ENCODE results near the gene VWF. TPM values are rescaled to one million over a fixed set of nuclear protein-coding genes. Genes with fewer than 3 reads are reported as not detected.

Gene VWF
- total and polyA plus RNA-seq, 2 of the 4 experiments (the other 2 are of a cell fraction) = under 0.01 to 0.09 TPM

- ChIA-PET CTCF (interaction anchor here (0.7 kb wide), 1 partner anchor 33 kb away, joined by 3 read pairs; no protein-coding TSS in a partner anchor), POLR2A (ENCODE audit: unreplicated experiment) (no interaction called here)
- Histone ChIP-seq H3K36me3 (ENCODE audit: control insufficient read depth, insufficient read depth, low read length) (no peaks in the 10 kb centered on the region), H3K27ac (ENCODE audit: insufficient read depth, low read length) (no peak overlapping the region), H3K9ac (ENCODE audit: low read depth, low read length) (no peak overlapping the region), H3K18ac (ENCODE audit: low read depth, low read length) (no peak overlapping the region), H3K4me2 (ENCODE audit: low read depth, low read length) (no peak overlapping the region), H3K9me1 (ENCODE audit: insufficient read depth, low read length) (peaks cover 8% of the 10 kb centered on the region; the same call in 1 of the 2 replicates), H3K14ac (replicated peaks; ENCODE audit: low read depth, low read length) (no peak overlapping the region), H2AK9ac (replicated peaks; ENCODE audit: low read depth, low read length, poor library complexity) (no peak overlapping the region), H2BK15ac (ENCODE audit: low read depth, low read length) (no peak overlapping the region), H4K5ac (ENCODE audit: low read depth, low read length) (no peak overlapping the region), H3K79me1 (ENCODE audit: low read depth in 1 of 2, low read length in 2 of 2) (no peaks in the 10 kb centered on the region), H3K4me1 (ENCODE audit: control insufficient read depth, insufficient read depth, low read length) (peaks cover 8% of the 10 kb centered on the region; the same call in 1 of the 2 replicates), H4K91ac (ENCODE audit: insufficient read depth, low read depth, low read length) (no peak overlapping the region), H2BK5ac (ENCODE audit: low read depth, low read length, poor library complexity, severe bottlenecking) (no peak overlapping the region), H3K27me3 (ENCODE audit: control insufficient read depth, insufficient read depth, low read length) (no peaks in the 10 kb centered on the region), H2BK120ac (ENCODE audit: low read depth, low read length) (no peak overlapping the region), H3K23ac (ENCODE audit: low read depth, low read length) (no peak overlapping the region), H2BK20ac (ENCODE audit: low read depth, low read length) (no peak overlapping the region), H2AFZ (replicated peaks; ENCODE audit: low read length, poor library complexity) (no peak overlapping the region), H3K9me3 (ENCODE audit: control insufficient read depth, insufficient read depth, low read length) (no peaks in the 10 kb centered on the region), H3K4ac (ENCODE audit: low read depth, low read length) (no peak overlapping the region), H4K8ac (ENCODE audit: low read depth in 2 of 2, low read length in 2 of 2) (no peak overlapping the region), H4K20me1 (ENCODE audit: insufficient read depth, low read length) (no peaks in the 10 kb centered on the region), H2AK5ac (ENCODE audit: low read depth, low read length) (no peak overlapping the region), H3K56ac (ENCODE audit: extremely low read depth, insufficient read depth, low read length) (no peak overlapping the region), H3K4me3 (ENCODE audit: insufficient read depth, low read depth, low read length) (no peak overlapping the region)
- no peak for ATAC-seq (ENCODE audit: low read depth)
- dilution Hi-C loops (cut with HindIII; ENCODE audit: low sequenced_read_pairs, unreplicated experiment) = no loop called here
- TF ChIP-seq CTCF (conservative IDR thresholded peaks at IDR 0.05; ENCODE audit: low read depth, low read length) = no peak
- no peak for TF ChIP-seq CEBPB (IDR thresholded peaks at IDR 0.05; ENCODE audit: low read depth, low read length)
- no peak for TF ChIP-seq SMC3 (IDR thresholded peaks at IDR 0.05; ENCODE audit: low read depth, low read length)
- TF ChIP-seq ELK1 (IDR thresholded peaks at IDR 0.05; ENCODE audit: borderline replicate concordance, low read depth, low read length) = no peak
- no peak for TF ChIP-seq MAFK (IDR thresholded peaks at IDR 0.05; ENCODE audit: low read depth, low read length)
- TF ChIP-seq, protein P1, sequence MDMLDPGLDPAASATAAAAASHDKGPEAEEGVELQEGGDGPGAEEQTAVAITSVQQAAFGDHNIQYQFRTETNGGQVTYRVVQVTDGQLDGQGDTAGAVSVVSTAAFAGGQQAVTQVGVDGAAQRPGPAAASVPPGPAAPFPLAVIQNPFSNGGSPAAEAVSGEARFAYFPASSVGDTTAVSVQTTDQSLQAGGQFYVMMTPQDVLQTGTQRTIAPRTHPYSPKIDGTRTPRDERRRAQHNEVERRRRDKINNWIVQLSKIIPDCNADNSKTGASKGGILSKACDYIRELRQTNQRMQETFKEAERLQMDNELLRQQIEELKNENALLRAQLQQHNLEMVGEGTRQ (IDR thresholded peaks at IDR 0.05; ENCODE audit: low read depth, low read length) = no peak
- TF ChIP-seq MXI1 (IDR thresholded peaks at IDR 0.05; ENCODE audit: borderline replicate concordance, low read depth, low read length) = no peak
- TF ChIP-seq CHD1 (IDR thresholded peaks at IDR 0.05; ENCODE audit: low read depth, low read length) = no peak
- no peak for TF ChIP-seq RCOR1 (IDR thresholded peaks at IDR 0.05; ENCODE audit: insufficient replicate concordance, low read length)
- no peak for TF ChIP-seq POLR2A (IDR thresholded peaks at IDR 0.05; ENCODE audit: low read depth, low read length)
- no peak for TF ChIP-seq RFX5 (IDR thresholded peaks at IDR 0.05; ENCODE audit: low read depth, low read length)
- intact Hi-C loops (cut with micrococcal nuclease) = loop anchor here (1.0 to 10.0 kb wide), 6 partner anchors 53 to 956 kb away; no protein-coding TSS in a partner anchor
- DNase-seq = no peak
- WGBS, 2 experiments (ENCODE audit: extremely low coverage in 2 of 2, insufficient read length in 1 of 2) = 100% methylated on average over 1 of the region's 5 CpGs; no CpG with 5 or more reads in 1 of the 2 experiments
- BruUV-seq (replicated peaks) = no TSS peak
- in situ Hi-C loops (cut with MboI; ENCODE audit: low sequenced_read_pairs) = loop anchor here (10.0 kb wide), 1 partner anchor 606 kb away; the partner anchor contains the start of gene NTF3
Measured at GRCh38 chr12:6040815-6041214, 83.7 kb downstream of the VWF start.

Data from IMR-90 (cell line).